ENCODE measurements around the gene MC3R.

Gene MC3R

DNA sequence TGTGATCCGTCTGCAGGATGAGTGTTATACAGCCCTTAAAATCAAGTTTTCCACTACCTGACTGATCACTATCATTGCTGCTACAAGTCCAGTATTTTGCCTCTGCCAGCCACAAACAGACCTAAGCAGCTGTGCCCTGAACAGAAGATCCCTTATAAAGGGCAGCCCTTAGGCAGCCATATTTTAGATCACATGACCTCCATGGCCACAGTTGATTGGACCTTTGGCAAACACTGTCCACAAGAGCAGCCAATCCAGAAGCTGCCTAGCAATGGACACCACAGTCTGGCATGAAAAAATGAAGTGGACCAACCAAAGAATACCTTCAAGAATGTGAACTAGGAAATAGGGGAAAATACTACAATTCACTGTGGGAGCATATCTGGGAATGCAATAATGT, 50.8 kb downstream of the MC3R start:
- peak; percentile 6 for DNase-seq (ENCODE audit: low read depth)
- no peak for TF ChIP-seq POLR2A (IDR thresholded peaks at IDR 0.05; ENCODE audit: extremely low read depth, insufficient read length)
- no peak for TF ChIP-seq MYC (IDR thresholded peaks at IDR 0.05; ENCODE audit: low read depth, low read length)
- TF ChIP-seq, protein P1, sequence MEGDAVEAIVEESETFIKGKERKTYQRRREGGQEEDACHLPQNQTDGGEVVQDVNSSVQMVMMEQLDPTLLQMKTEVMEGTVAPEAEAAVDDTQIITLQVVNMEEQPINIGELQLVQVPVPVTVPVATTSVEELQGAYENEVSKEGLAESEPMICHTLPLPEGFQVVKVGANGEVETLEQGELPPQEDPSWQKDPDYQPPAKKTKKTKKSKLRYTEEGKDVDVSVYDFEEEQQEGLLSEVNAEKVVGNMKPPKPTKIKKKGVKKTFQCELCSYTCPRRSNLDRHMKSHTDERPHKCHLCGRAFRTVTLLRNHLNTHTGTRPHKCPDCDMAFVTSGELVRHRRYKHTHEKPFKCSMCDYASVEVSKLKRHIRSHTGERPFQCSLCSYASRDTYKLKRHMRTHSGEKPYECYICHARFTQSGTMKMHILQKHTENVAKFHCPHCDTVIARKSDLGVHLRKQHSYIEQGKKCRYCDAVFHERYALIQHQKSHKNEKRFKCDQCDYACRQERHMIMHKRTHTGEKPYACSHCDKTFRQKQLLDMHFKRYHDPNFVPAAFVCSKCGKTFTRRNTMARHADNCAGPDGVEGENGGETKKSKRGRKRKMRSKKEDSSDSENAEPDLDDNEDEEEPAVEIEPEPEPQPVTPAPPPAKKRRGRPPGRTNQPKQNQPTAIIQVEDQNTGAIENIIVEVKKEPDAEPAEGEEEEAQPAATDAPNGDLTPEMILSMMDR (IDR thresholded peaks at IDR 0.05; ENCODE audit: low read depth, low read length) = no peak
- TF ChIP-seq, protein P2, sequence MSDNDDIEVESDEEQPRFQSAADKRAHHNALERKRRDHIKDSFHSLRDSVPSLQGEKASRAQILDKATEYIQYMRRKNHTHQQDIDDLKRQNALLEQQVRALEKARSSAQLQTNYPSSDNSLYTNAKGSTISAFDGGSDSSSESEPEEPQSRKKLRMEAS (IDR thresholded peaks at IDR 0.05; ENCODE audit: low read depth, low read length) = no peak
- no peak overlapping the region for H3K4me3 ChIP-seq (ENCODE audit: low read depth, low read length)
